HepG2 (cell line): ENCODE results near the gene IL3. TPM values are rescaled to one million over a fixed set of nuclear protein-coding genes. Genes with fewer than 3 reads are reported as not detected.

Source experiments
- ATAC-seq: fragments of 200-7000 bp; cut with Tn5 transposase; 3 replicates; pipeline ENCODE4 v1.9.1; 2020; ENCODE audit warnings: mild to moderate bottlenecking, moderate library complexity
- BruUV-seq: library from RNA; stranded (reverse); fragments of 400-500 nt; replicated peaks from 2 replicates; lab custom pipeline; 2021; lab: Mats Ljungman, UMichigan
- CTCF ChIA-PET: fragments of 300-600 bp; formaldehyde crosslinking; extraction: SDS; loops from one replicate; lab custom pipeline; 2021; ENCODE audit warnings: low total read pairs, inconsistent platforms, low intra/inter-chr PET ratio; lab: Yijun Ruan, JAX
- POLR2A ChIA-PET: fragments of 350-600 bp; sonication (Branson Sonifier 250); formaldehyde crosslinking; loops from one replicate; lab custom pipeline; 2020; ENCODE audit warnings: antibody characterized with exemption, inconsistent platforms; lab: Yijun Ruan, JAX
- DNase-seq: peaks from one replicate; pipeline ENCODE4 v3.0.0-alpha.2; 2015; ENCODE audit warnings: low spot score
- FAIRE-seq: peaks from 3 replicates; lab custom pipeline; 2011; peaks lifted over from hg19 to GRCh38; lab: Jason Lieb, UNC
- H2AFZ ChIP-seq: one replicate; pipeline ENCODE4 v1.6.1; 2011; ENCODE audit warnings: low read length, inconsistent platforms
- H3K27ac ChIP-seq: fragments of 300-600 bp; 3 replicates; pipeline ENCODE4 v1.8.0; 2011; ENCODE audit warnings: mixed run types, mild to moderate bottlenecking, mixed read lengths, low read length, inconsistent platforms; ENCODE audit not compliant: insufficient read depth; ENCODE audit errors: extremely low read length
- H3K27me3 ChIP-seq, 2 experiments: fragments of 200-600 bp in 1 of 2; 2 replicates in 1 of 2; 3 replicates in 1 of 2; pipeline versions ENCODE4 v1.6.0 to v1.8.0; 2011; ENCODE audit warnings: low read length in 2 of 2, mild to moderate bottlenecking in 2 of 2, moderate library complexity in 2 of 2, inconsistent platforms in 1 of 2; ENCODE audit not compliant: insufficient read depth in 2 of 2, control insufficient read depth in 1 of 2
- H3K36me3 ChIP-seq, 2 experiments: fragments of 200-600 bp in 1 of 2; replicated peaks in 1 of 2; 2 replicates in 1 of 2; 3 replicates in 1 of 2; pipeline versions ENCODE4 v1.5.1 to v1.8.0; 2011; ENCODE audit warnings: low read length in 2 of 2, inconsistent platforms in 1 of 2; ENCODE audit not compliant: insufficient read depth in 2 of 2, control insufficient read depth in 1 of 2
- H3K4me1 ChIP-seq: 2 replicates; pipeline ENCODE4 v1.5.1; 2012; ENCODE audit warnings: low read length, inconsistent platforms; ENCODE audit not compliant: insufficient read depth
- H3K4me2 ChIP-seq: 2 replicates; pipeline ENCODE4 v1.6.0; 2011; ENCODE audit warnings: low read depth, low read length, inconsistent platforms
- H3K4me3 ChIP-seq, 3 experiments: fragments of 200-600 bp in 1 of 3; sonication (generic), shearing (Covaris generic) in 1 of 3; replicated peaks in 1 of 3; 2 replicates each; pipeline ENCODE4 v1.5.1; 2011 to 2016; ENCODE audit warnings: low read length in 3 of 3, inconsistent platforms in 2 of 3, low read depth in 2 of 3, mild to moderate bottlenecking in 2 of 3, control low read depth in 1 of 3, mixed read lengths in 1 of 3; ENCODE audit not compliant: insufficient read depth in 1 of 3
- H3K79me2 ChIP-seq: one replicate; pipeline ENCODE4 v1.6.1; 2011; ENCODE audit warnings: low read length, inconsistent platforms; ENCODE audit not compliant: insufficient read depth
- H3K9ac ChIP-seq: 2 replicates; pipeline ENCODE4 v1.6.0; 2011; ENCODE audit warnings: mild to moderate bottlenecking, low read depth, low read length, inconsistent platforms; ENCODE audit not compliant: insufficient read depth
- H3K9me3 ChIP-seq: 2 replicates; pipeline ENCODE4 v1.5.1; 2012; ENCODE audit warnings: mild to moderate bottlenecking, low read length
- H4K20me1 ChIP-seq: 2 replicates; pipeline ENCODE4 v1.6.0; 2011; ENCODE audit warnings: inconsistent platforms, mild to moderate bottlenecking, low read length, moderate library complexity; ENCODE audit not compliant: insufficient read depth
- ATM ChIP-seq: fragments of 450-650 bp; IDR thresholded peaks from 2 replicates; pipeline ENCODE4 v1.7.1; 2017; ENCODE audit warnings: mild to moderate bottlenecking, borderline replicate concordance
- DR1 ChIP-seq: sonication (generic); formaldehyde crosslinking; IDR thresholded peaks from 2 replicates; pipeline ENCODE4 v1.8.0; 2021; ENCODE audit warnings: mild to moderate bottlenecking, missing genetic modification reagents, inconsistent platforms
- GATAD2A ChIP-seq: IDR thresholded peaks from 2 replicates; pipeline ENCODE4 v1.6.1; 2016
- KDM4B ChIP-seq: sonication (generic); formaldehyde crosslinking; IDR thresholded peaks from 2 replicates; pipeline ENCODE4 v1.4.0; 2020; ENCODE audit warnings: missing genetic modification reagents
- MYPOP ChIP-seq: sonication (generic); formaldehyde crosslinking; IDR thresholded peaks from 2 replicates; pipeline ENCODE4 v1.8.1; 2023; ENCODE audit warnings: mild to moderate bottlenecking, moderate library complexity, missing genetic modification reagents
- POLR2G ChIP-seq: fragments of 200-400 bp; formaldehyde crosslinking; IDR thresholded peaks from 2 replicates; pipeline ENCODE4 v1.6.1; 2018; ENCODE audit warnings: mild to moderate bottlenecking, low read depth, low read length, moderate library complexity
- SAP130 ChIP-seq: IDR thresholded peaks from 2 replicates; pipeline ENCODE4 v1.6.1; 2016; ENCODE audit warnings: low read depth
- ZBTB1 ChIP-seq: sonication (generic); formaldehyde crosslinking; IDR thresholded peaks from 2 replicates; pipeline ENCODE4 v1.4.0; 2020; ENCODE audit warnings: missing genetic modification reagents, borderline replicate concordance
- ZBTB39 ChIP-seq: sonication (generic); formaldehyde crosslinking; IDR thresholded peaks from 2 replicates; pipeline ENCODE4 v1.5.0; 2020; ENCODE audit warnings: missing genetic modification reagents
- ZBTB44 ChIP-seq: sonication (generic); formaldehyde crosslinking; IDR thresholded peaks from 2 replicates; pipeline ENCODE4 v1.4.0; 2020; ENCODE audit warnings: missing genetic modification reagents
- ZNF451 ChIP-seq: sonication (generic); formaldehyde crosslinking; IDR thresholded peaks from 2 replicates; pipeline ENCODE4 v1.5.0; 2020; ENCODE audit warnings: mild to moderate bottlenecking, missing genetic modification reagents
- ZNF513 ChIP-seq: sonication (generic); formaldehyde crosslinking; conservative IDR thresholded peaks from 2 replicates; pipeline ENCODE4 v1.5.0; 2020; ENCODE audit warnings: missing genetic modification reagents
- ZNF550 ChIP-seq: sonication (generic); formaldehyde crosslinking; IDR thresholded peaks from 2 replicates; pipeline ENCODE4 v1.4.0; 2020; ENCODE audit warnings: mild to moderate bottlenecking, missing genetic modification reagents, borderline replicate concordance
- WGBS: methylation state at CpG from one replicate; pipeline ENCODE4 v1.1.6; 2017; ENCODE audit warnings: low lambda C conversion rate; 5-methylcytosine and 5-hydroxymethylcytosine counted together
- in situ Hi-C: cut with HindIII; loops from 2 replicates; pipeline ENCODE4 v1.10.0; 2017; ENCODE audit warnings: low pct_unique_long_range_greater_than_20kb; ENCODE audit not compliant: extremely low pct_ligation_motif_present
- intact Hi-C: fragments of 100-400 bp; cut with micrococcal nuclease; formaldehyde crosslinking; loops from one replicate; pipeline ENCODE4 v1.10.0; 2022; ENCODE audit not compliant: unreplicated experiment
- polyA plus RNA-seq, 8 experiments: library from polyadenylated mRNA; depleted of rRNA in 3 of 8; stranded (reverse) in 7 of 8; unstranded in 1 of 8; fragments of >200 nt; fragmentation: Illumina TruSeq in 4 of 8; extraction: Trizol in 4 of 8; gene quantifications; 2 replicates each; pipeline versions ENCODE4 v1.2.1 to v1.2.3, GENCODE V29; 2011 to 2016; ENCODE audit warnings: low read depth in 4 of 8, missing spikeins in 1 of 8, mixed read lengths in 1 of 8; ENCODE audit not compliant: insufficient read depth in 1 of 8
- total RNA-seq, 5 experiments: library from RNA; depleted of rRNA; stranded (reverse); fragments of >200 nt; fragmentation: Illumina TruSeq; extraction: Trizol; gene quantifications; 2 replicates each; pipeline ENCODE4 v1.2.3, GENCODE V29; 2016; ENCODE audit warnings: low read depth in 1 of 5

The IL3 gene
- total and polyA plus RNA-seq, 2 of the 13 experiments (the other 11 are each of a cell fraction or from before 2014, with no cell fraction given): not detected

- no peak for ATAC-seq
- ChIA-PET CTCF (no interaction called here), POLR2A (no interaction called here)
- Histone ChIP-seq H4K20me1 (no peaks in the 10 kb centered on the region), H2AFZ (no peak overlapping the region), H3K27me3 (peaks cover 2 to 25% of the 10 kb centered on the region in 2 experiments; a peak in 2 of 5 replicates), H3K9ac (no peak overlapping the region), H3K79me2 (no peaks in the 10 kb centered on the region), H3K4me3 (no peak overlapping the region), H3K4me2 (no peak overlapping the region), H3K4me1 (0 out of 2 replicates have a peak, but pooled peaks cover 2% of the 10 kb centered on the region), H3K27ac (no peak overlapping the region), H3K9me3 (no peaks in the 10 kb centered on the region), H3K36me3 (no peaks in the 10 kb centered on the region)
- DNase-seq: no peak
- FAIRE-seq: no peak
- no TSS peak for BruUV-seq
- intact Hi-C loops: no loop called here
- TF ChIP-seq SAP130 (CRISPR knock-in tag) (no peak), MYPOP (CRISPR knock-in tag) (no peak)
- in situ Hi-C loops: no loop called here
- WGBS: 17% methylated on average over 3 of the region's 4 CpGs
Measured at GRCh38 chr5:132085686-132086085, 25.2 kb downstream of the IL3 start.

GRCh38 chr5:132086277-132086794 lies 25.9 kb downstream of the IL3 start:
- intact Hi-C loops (no loop called here), in situ Hi-C loops (no loop called here)
- Histone ChIP-seq H3K27me3 (peaks cover 2 to 25% of the 10 kb centered on the region in 2 experiments; a peak in 2 of 5 replicates), H3K27ac (no peak overlapping the region), H4K20me1 (no peaks in the 10 kb centered on the region), H3K4me3 (no peak overlapping the region), H3K36me3 (no peaks in the 10 kb centered on the region), H3K4me2 (no peak overlapping the region), H3K9ac (no peak overlapping the region), H3K79me2 (no peaks in the 10 kb centered on the region), H3K4me1 (no peaks in the 10 kb centered on the region), H3K9me3 (no peaks in the 10 kb centered on the region), H2AFZ (no peak overlapping the region)
- 0% methylated on average over 2 of the region's 2 CpGs for WGBS
- no peak for FAIRE-seq
- no TSS peak for BruUV-seq
- POLR2A ChIA-PET: no interaction called here
- CTCF ChIA-PET: no interaction called here
- DNase-seq: no peak
- no peak; the same call in 2 of the 3 replicates for ATAC-seq
- TF ChIP-seq GATAD2A (CRISPR knock-in tag): no peak
- no peak for TF ChIP-seq POLR2G
- no peak for TF ChIP-seq DR1 (CRISPR knock-in tag)
- no peak for TF ChIP-seq ZNF513 (CRISPR knock-in tag)
- no peak for TF ChIP-seq ZBTB39
- TF ChIP-seq ATM: no peak
- no peak for TF ChIP-seq ZNF451 (CRISPR knock-in tag)
- TF ChIP-seq ZNF550 (CRISPR knock-in tag): no peak
- no peak for TF ChIP-seq ZBTB44 (CRISPR knock-in tag)
- no peak for TF ChIP-seq KDM4B (CRISPR knock-in tag)
- no peak for TF ChIP-seq ZBTB1 (CRISPR knock-in tag)
